ENCODE results near the gene ALDH1L2.

DNA sequence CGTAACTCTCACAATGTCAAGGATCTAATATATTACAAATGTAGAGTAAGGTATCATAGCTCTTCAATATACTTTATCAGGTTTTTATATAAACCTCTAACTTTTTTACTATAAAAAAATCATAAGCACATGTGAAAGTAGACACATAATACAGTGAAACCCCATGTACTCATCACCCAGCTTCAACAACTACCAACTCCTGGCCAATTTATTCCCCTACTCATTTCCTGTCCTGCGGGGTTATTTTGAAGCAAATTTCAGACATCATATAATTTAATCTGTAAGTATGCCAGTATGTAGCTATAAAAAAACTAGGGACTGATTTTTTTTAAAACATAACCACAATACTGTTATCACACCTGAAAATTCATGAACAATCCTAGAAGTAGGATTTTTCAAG lies 50.4 kb downstream of the ALDH1L2 start:
- TF ChIP-seq, protein P1, sequence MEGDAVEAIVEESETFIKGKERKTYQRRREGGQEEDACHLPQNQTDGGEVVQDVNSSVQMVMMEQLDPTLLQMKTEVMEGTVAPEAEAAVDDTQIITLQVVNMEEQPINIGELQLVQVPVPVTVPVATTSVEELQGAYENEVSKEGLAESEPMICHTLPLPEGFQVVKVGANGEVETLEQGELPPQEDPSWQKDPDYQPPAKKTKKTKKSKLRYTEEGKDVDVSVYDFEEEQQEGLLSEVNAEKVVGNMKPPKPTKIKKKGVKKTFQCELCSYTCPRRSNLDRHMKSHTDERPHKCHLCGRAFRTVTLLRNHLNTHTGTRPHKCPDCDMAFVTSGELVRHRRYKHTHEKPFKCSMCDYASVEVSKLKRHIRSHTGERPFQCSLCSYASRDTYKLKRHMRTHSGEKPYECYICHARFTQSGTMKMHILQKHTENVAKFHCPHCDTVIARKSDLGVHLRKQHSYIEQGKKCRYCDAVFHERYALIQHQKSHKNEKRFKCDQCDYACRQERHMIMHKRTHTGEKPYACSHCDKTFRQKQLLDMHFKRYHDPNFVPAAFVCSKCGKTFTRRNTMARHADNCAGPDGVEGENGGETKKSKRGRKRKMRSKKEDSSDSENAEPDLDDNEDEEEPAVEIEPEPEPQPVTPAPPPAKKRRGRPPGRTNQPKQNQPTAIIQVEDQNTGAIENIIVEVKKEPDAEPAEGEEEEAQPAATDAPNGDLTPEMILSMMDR (IDR thresholded peaks at IDR 0.05) = no peak
- TF ChIP-seq JUNB (IDR thresholded peaks at IDR 0.05) = no peak
- TF ChIP-seq, protein P2, sequence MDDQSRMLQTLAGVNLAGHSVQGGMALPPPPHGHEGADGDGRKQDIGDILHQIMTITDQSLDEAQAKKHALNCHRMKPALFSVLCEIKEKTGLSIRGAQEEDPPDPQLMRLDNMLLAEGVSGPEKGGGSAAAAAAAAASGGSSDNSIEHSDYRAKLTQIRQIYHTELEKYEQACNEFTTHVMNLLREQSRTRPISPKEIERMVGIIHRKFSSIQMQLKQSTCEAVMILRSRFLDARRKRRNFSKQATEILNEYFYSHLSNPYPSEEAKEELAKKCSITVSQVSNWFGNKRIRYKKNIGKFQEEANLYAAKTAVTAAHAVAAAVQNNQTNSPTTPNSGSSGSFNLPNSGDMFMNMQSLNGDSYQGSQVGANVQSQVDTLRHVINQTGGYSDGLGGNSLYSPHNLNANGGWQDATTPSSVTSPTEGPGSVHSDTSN (IDR thresholded peaks at IDR 0.05) = no peak
- no peak for TF ChIP-seq POLR2A (IDR thresholded peaks at IDR 0.05; ENCODE audit: low read length)
